Measurements from ENCODE around the gene PCCA. TPM values are rescaled to one million over a fixed set of nuclear protein-coding genes. Genes with fewer than 3 reads are reported as not detected.

Gene PCCA
- total and polyA plus RNA-seq, 4 donors = 30.1 to 160 (median 76.3) TPM

DNA sequence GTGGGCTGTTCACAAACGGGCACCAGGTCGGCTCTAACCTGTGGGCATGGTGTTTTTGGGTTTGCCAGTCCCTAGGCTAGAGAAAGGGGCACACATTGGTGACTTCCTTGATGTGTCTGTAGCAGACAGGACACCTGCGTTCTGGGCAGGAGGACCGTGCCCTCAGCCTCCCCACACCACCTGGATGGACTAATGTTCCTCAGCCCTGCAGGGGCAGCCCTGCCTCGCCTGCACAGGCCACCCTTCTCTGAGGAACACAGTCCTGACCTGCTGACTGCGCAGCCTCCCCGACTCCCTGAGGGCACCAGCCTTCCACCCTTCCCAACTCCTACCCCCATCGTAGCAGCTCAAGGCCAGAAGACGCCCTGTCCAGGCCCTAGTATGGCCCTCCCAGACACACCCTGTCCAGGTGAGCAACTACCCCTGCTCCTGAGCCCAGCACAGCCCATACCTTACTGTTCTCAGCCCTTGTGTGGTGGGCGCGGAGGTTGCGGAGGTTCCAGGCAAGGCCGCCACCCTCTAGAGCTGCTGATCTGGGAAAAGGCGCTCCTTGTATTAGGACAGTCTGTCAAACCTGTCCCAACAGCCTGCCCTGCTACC is 444.0 kb downstream of the PCCA start (continued):
- TF ChIP-seq CTCF (IDR thresholded peaks at IDR 0.05; ENCODE audit: low read depth, low read length, missing input control) (no peak), YY1 (IDR thresholded peaks at IDR 0.05) (no peak), FOXA1 (IDR thresholded peaks at IDR 0.05) (no peak), HNF4G (IDR thresholded peaks at IDR 0.05) (no peak), RAD21 (IDR thresholded peaks at IDR 0.05) (no peak), ATF3 (IDR thresholded peaks at IDR 0.05) (no peak), FOXA2 (IDR thresholded peaks at IDR 0.05) (no peak)
- TF ChIP-seq, protein P1, sequence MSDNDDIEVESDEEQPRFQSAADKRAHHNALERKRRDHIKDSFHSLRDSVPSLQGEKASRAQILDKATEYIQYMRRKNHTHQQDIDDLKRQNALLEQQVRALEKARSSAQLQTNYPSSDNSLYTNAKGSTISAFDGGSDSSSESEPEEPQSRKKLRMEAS (IDR thresholded peaks at IDR 0.05) = no peak

DNA sequence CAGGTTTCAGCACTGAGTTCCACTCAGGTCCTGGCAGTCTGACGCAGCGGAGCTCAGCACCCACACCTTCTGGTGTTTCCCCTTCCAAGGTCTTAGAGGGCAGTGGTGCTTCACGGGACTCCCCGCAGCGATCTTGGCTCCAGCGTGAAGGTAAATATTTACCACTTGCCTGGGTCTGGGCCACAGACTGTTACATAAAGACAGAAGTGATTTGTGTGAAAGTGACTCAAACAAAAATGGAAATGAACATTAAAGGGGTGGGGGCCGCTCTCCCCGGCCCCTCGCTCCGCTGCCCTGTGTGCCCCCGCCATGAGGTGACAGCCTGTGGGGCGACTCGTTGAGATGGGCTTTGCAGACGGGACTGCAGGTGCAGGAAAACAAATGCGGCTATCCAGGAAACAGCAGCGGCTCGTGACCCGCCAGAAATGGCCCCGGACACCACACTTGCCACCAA is 444.7 kb downstream of the PCCA start:
- H3K9ac ChIP-seq (ENCODE audit: low read depth in 1 of 2, low read length in 2 of 2) = peak overlapping the region in 1 of 2 donors; percentile 42
- H3K27me3 ChIP-seq (ENCODE audit: control insufficient read depth in 4 of 4, insufficient read depth in 4 of 4, low read length in 3 of 4) = no peaks in the 10 kb centered on the region
- no peak overlapping the region for H3K4me3 ChIP-seq (ENCODE audit: low read depth in 1 of 3, low read length in 3 of 3)
- peaks cover 7 to 50% (median 33%) of the 10 kb centered on the region in 4 donors for H3K4me1 ChIP-seq (ENCODE audit: control insufficient read depth in 4 of 4, insufficient read depth in 4 of 4, low read length in 3 of 4)
- peaks cover 0 to 5% (median 2%) of the 10 kb centered on the region in 4 donors for H3K36me3 ChIP-seq (ENCODE audit: control insufficient read depth in 4 of 4, insufficient read depth in 3 of 4, low read depth in 1 of 4, low read length in 3 of 4)
- no peak for DNase-seq (ENCODE audit: low spot score)
- TF ChIP-seq ATF3 (IDR thresholded peaks at IDR 0.05) (no peak), SP1 (IDR thresholded peaks at IDR 0.05) (peak; percentile 53), ZBTB33 (IDR thresholded peaks at IDR 0.05) (peak; percentile 19), EGR1 (IDR thresholded peaks at IDR 0.05; ENCODE audit: low read depth in 2 of 2) (no peak), YY1 (IDR thresholded peaks at IDR 0.05) (peak; percentile 44), FOXA2 (IDR thresholded peaks at IDR 0.05) (peak; percentile 72), TAF1 (conservative IDR thresholded peaks at IDR 0.05) (no peak), FOXA1 (IDR thresholded peaks at IDR 0.05) (peak; percentile 24), RXRA (IDR thresholded peaks at IDR 0.05) (peak; percentile 63 to 80), HNF4A (conservative IDR thresholded peaks at IDR 0.05) (peak; percentile 65 to 78), RAD21 (IDR thresholded peaks at IDR 0.05) (peak; percentile 28 to 29), GABPA (IDR thresholded peaks at IDR 0.05 in 1 of 2, conservative IDR thresholded peaks at IDR 0.05 in 1 of 2) (no peak), CTCF (IDR thresholded peaks at IDR 0.05; ENCODE audit: low read depth, low read length, missing input control) (no peak), NR2F2 (IDR thresholded peaks at IDR 0.05) (no peak), HNF4G (IDR thresholded peaks at IDR 0.05) (peak; percentile 34), JUND (IDR thresholded peaks at IDR 0.05) (peak in 1 of 2 donors; percentile 75)
- TF ChIP-seq, protein P1 (IDR thresholded peaks at IDR 0.05) = no peak
- TF ChIP-seq, protein P2, sequence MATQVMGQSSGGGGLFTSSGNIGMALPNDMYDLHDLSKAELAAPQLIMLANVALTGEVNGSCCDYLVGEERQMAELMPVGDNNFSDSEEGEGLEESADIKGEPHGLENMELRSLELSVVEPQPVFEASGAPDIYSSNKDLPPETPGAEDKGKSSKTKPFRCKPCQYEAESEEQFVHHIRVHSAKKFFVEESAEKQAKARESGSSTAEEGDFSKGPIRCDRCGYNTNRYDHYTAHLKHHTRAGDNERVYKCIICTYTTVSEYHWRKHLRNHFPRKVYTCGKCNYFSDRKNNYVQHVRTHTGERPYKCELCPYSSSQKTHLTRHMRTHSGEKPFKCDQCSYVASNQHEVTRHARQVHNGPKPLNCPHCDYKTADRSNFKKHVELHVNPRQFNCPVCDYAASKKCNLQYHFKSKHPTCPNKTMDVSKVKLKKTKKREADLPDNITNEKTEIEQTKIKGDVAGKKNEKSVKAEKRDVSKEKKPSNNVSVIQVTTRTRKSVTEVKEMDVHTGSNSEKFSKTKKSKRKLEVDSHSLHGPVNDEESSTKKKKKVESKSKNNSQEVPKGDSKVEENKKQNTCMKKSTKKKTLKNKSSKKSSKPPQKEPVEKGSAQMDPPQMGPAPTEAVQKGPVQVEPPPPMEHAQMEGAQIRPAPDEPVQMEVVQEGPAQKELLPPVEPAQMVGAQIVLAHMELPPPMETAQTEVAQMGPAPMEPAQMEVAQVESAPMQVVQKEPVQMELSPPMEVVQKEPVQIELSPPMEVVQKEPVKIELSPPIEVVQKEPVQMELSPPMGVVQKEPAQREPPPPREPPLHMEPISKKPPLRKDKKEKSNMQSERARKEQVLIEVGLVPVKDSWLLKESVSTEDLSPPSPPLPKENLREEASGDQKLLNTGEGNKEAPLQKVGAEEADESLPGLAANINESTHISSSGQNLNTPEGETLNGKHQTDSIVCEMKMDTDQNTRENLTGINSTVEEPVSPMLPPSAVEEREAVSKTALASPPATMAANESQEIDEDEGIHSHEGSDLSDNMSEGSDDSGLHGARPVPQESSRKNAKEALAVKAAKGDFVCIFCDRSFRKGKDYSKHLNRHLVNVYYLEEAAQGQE (IDR thresholded peaks at IDR 0.05) = peak; percentile 33
- H3K9me3 ChIP-seq (ENCODE audit: control insufficient read depth in 4 of 4, low read length in 3 of 4) = no peaks in the 10 kb centered on the region
- 34% methylated on average over 19 of the region's 19 CpGs for WGBS
- peak overlapping the region; percentile 41 to 49 for H3K27ac ChIP-seq (ENCODE audit: low read depth in 1 of 2, low read length in 2 of 2)

All from liver (tissue), 9 donors.